COR-L47 (cell line): Measurements from ENCODE around the gene TNFRSF14.

Experiments used
- DNase-seq: peaks from one replicate; lab custom pipeline; 2025; lab: John Stamatoyannopoulos, UW

The TNFRSF14 gene

GRCh38 chr1:2587860-2588571, 31.8 kb downstream of the TNFRSF14 start:
- no peak for DNase-seq

GRCh38 chr1:2588661-2589430, 32.7 kb downstream of the TNFRSF14 start:
- no peak for DNase-seq

GRCh38 chr1:2589431-2590232, 33.5 kb downstream of the TNFRSF14 start:
- DNase-seq, result no peak

GRCh38 chr1:2590233-2591141, 34.3 kb downstream of the TNFRSF14 start:
- no peak for DNase-seq

GRCh38 chr1:2591233-2591580, 35.0 kb downstream of the TNFRSF14 start:
- no peak for DNase-seq

GRCh38 chr1:2591581-2592261, 35.5 kb downstream of the TNFRSF14 start:
- DNase-seq, result no peak

- no peak for DNase-seq
Observed at GRCh38 chr1:2592672-2593071, 36.5 kb downstream of the TNFRSF14 start.

GRCh38 chr1:2593251-2593878, 37.2 kb downstream of the TNFRSF14 start:
- no peak for DNase-seq

GRCh38 chr1:2594001-2594640, 38.0 kb downstream of the TNFRSF14 start:
- DNase-seq, result peak; percentile 61

GRCh38 chr1:2594641-2595131, 38.5 kb downstream of the TNFRSF14 start:
- no peak for DNase-seq

- DNase-seq, result no peak
Observed at GRCh38 chr1:2595261-2595811, 39.2 kb downstream of the TNFRSF14 start.

- DNase-seq, result no peak
Observed at GRCh38 chr1:2595812-2596529, 39.8 kb downstream of the TNFRSF14 start.

GRCh38 chr1:2596530-2597333, 40.6 kb downstream of the TNFRSF14 start:
- DNase-seq, result no peak

GRCh38 chr1:2597441-2598328, 41.5 kb downstream of the TNFRSF14 start:
- DNase-seq, result no peak

- no peak for DNase-seq
Observed at GRCh38 chr1:2598329-2598931, 42.3 kb downstream of the TNFRSF14 start.

- DNase-seq, result no peak
Observed at GRCh38 chr1:2601721-2602303, 45.6 kb downstream of the TNFRSF14 start.
